DOHH2 (cell line): Measurements from ENCODE around the gene FBXL13.

Experiments used
- CTCF ChIP-seq: fragments of 200-600 bp; sonication (generic); IDR thresholded peaks from one replicate; pipeline ENCODE4 v1.5.1; 2014; ENCODE audit warnings: antibody characterized with exemption, mild to moderate bottlenecking, low read depth, low read length; ENCODE audit not compliant: poor library complexity, severe bottlenecking
- EZH2phosphoT487 ChIP-seq: fragments of 200-600 bp; sonication (generic); IDR thresholded peaks from 2 replicates; pipeline ENCODE4 v1.6.1; 2017; ENCODE audit warnings: borderline replicate concordance, mild to moderate bottlenecking, antibody characterized with exemption, low read length, moderate library complexity, mixed read lengths

GRCh38 chr7:102836191-102836919 is 238.2 kb downstream of the FBXL13 start:
- TF ChIP-seq EZH2phosphoT487: no peak
- no peak for TF ChIP-seq CTCF
